Neuron (in vitro differentiated cells): Measurements from ENCODE around the gene TMEM109.

Source experiments
- H2AFZ ChIP-seq: one replicate; pipeline ENCODE4 v1.6.1; 2013; ENCODE audit warnings: low read depth, mild to moderate bottlenecking, inconsistent platforms, low read length, moderate library complexity
- H3K27me3 ChIP-seq: one replicate; pipeline ENCODE4 v1.6.1; 2013; ENCODE audit warnings: low read length; ENCODE audit not compliant: insufficient read depth
- H3K36me3 ChIP-seq: one replicate; pipeline ENCODE4 v1.6.1; 2013; ENCODE audit warnings: low read length; ENCODE audit not compliant: insufficient read depth
- H3K4me1 ChIP-seq: one replicate; pipeline ENCODE4 v1.6.1; 2013; ENCODE audit warnings: low read length; ENCODE audit not compliant: insufficient read depth
- H3K4me3 ChIP-seq: 2 replicates; pipeline ENCODE4 v1.5.1; 2013; ENCODE audit warnings: mild to moderate bottlenecking, low read length, moderate library complexity
- H3K9me3 ChIP-seq: one replicate; pipeline ENCODE4 v1.6.1; 2013; ENCODE audit warnings: low read length

Gene TMEM109

DNA sequence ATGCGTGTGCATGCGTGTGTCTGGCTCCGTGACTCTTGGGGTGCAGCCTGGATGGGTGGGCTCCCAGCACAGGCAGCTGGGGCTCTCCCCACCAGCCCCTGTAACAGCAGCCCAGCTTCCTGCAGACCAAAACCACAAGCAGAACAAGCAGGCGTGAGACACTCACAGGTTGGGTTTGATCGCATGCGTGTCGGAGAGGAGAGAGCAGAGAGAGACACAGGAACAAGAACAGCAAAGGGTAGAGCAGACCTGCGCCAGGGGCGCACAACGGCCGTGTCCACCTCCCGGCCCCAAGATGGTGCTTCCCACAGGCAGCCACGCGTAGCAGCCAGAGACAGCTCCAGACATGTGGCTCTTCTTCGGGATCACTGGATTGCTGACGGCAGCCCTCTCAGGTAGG, 57.6 kb downstream of the TMEM109 start, which contains the start of gene CD6:
Gene CD6 (plus strand): TSS at position 161 of the 400 bp plus-strand sequence. CDS start 186 bp downstream, at position 347.
- no peak within 1 kb of the TSS for H2AFZ ChIP-seq
- no peaks in the 10 kb centered on the region for H3K36me3 ChIP-seq
- H3K27me3 ChIP-seq, result peaks cover 16% of the 10 kb centered on the region
- H3K4me1 ChIP-seq, result peaks cover 5% of the 10 kb centered on the region
- H3K4me3 ChIP-seq, result no peak within 1 kb of the TSS
- no peaks in the 10 kb centered on the region for H3K9me3 ChIP-seq

DNA sequence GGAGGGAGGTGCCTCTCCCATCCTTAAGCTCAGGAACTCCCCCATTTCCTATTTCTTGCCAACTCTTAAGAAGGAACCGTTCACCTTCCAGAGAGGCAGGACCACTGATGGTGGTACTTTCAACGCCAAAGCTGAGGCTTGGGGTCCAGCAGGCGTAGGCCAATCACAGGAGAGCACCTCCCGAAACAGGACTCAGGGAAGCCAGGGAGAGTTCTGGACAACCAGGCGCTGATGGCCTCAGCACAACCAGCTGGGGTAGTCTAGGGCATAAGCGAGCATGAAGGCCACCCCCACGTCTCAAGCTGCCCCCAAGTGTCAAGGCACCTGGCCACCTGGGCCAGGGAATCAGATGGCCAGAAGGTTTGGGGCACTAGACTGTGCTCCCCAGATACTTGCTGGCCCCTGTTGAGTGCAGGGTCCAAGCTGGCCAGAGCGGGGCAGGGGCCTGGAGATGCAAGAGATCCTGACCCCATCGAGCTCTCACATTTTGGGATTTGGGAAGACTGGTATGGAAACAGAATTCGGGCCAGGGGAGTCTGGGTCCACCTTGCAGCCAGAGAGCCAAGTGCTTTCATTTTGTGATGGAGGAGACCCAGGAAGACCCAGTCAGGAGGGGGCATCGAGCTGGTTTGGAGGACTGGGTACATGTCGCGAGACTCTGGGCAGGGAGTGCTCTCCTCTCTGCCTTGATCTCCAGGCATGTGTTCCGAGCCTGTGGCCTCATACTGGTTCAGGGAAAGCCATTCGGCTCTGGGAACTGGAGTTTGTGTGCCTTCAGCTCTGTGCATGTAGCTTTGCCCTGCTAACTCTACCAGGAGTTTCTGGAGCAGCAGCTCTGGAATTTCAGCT, 58.4 kb downstream of the TMEM109 start:
- Histone ChIP-seq H2AFZ (no peak overlapping the region), H3K36me3 (no peaks in the 10 kb centered on the region), H3K4me3 (no peak overlapping the region), H3K9me3 (no peaks in the 10 kb centered on the region), H3K4me1 (peaks cover 9% of the 10 kb centered on the region), H3K27me3 (peaks cover 14% of the 10 kb centered on the region)
